NCI-H2171 (cell line): ENCODE measurements around the gene PSMA6.
"Not testable (repeated sequence)": the region's sequence is repeated elsewhere in the genome, so short reads cannot be mapped to it uniquely, and the experiment has no call there.

Experiments used
- DNase-seq: peaks from one replicate; lab custom pipeline; 2025; lab: John Stamatoyannopoulos, UW

The PSMA6 gene

DNA sequence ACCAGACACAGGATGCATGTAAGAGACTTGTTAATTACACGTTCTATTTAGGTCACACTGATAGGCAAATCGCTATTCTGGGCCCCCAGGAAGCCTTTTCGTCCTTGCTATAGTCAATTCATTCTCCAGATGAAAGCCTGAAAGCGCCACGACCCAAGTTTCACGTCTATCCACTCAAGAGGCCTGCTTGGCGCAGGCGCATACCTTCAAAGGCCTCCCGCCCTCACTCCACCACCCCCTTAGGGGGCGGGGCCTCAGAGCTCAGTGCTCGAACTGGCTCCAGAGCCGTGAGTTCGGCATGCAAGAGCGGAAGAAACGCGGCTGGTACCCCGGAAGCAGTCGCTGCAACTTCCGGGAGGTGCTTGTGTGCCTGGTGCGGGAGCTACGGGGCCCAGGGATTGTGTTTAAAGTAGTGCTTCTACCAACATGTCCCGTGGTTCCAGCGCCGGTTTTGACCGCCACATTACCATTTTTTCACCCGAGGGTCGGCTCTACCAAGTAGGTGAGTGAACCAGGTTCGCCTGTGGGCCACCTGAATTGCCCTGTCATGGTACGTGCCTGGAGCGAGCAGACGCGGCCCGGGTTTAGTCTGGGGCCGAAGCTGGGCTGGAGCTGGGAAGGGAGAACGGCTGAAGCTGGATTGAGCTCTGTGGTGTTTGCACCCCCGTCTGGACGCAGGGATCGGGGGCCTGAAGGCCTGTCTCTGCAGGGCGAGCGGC, at the start of gene PSMA6:
Gene PSMA6, plus strand, starts transcription at position 332 of the 719 bp plus-strand sequence. Its CDS starts 95 bp downstream, at position 427.
- DNase-seq: peak; percentile 100

DNA sequence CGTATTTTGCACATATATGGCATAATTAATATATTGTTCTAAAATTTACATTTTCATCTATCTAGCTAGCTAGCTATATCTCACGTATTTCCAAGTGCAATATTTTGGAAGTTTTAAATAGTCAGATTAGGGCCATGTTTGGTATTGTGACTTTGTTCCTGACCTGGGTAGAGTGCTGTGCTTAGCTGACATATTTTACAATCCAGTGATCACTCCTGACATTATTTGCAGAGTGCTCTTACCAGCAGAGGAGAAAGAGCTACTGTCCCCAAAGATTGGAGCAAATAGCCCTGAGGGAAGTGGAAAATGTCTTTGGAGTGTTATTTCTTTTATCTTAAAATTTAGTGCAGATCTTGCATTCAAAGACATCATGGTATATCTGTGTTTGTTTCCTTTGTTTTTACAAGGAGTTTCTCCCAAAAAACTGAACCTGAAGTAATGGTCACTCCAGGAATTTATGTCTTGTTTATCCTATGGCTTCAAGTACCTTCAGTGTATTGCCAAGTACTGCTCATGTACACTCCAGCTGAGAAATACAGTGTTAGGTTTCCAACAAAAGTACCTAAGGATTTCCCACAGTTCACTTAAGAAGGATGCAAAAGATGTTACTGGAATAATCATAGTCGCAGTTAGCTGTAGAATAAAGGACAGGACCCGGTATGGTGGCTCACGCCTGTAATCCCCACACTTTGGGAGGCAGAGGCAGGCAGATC, 49.4 kb upstream of the PSMA6 start:
- no peak for DNase-seq

DNA sequence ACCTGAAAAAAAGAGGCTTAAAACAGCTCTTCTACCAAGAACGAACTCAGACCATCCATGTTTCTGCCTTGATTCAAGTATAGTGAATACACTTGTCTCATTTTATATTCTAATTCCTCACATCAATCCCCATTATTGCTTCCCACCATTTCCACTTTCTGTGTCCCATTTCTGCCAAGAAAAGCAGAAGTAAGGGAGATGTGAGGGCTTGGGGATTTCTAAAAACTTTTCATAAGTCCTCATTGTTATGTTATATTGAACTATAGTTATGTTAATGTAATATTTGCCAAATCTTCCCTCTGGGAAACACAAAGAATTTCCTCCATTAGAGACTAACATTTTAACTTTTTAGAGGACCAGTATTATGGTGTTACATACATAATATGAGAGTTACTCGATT, 48.2 kb upstream of the PSMA6 start:
- DNase-seq: no peak

DNA sequence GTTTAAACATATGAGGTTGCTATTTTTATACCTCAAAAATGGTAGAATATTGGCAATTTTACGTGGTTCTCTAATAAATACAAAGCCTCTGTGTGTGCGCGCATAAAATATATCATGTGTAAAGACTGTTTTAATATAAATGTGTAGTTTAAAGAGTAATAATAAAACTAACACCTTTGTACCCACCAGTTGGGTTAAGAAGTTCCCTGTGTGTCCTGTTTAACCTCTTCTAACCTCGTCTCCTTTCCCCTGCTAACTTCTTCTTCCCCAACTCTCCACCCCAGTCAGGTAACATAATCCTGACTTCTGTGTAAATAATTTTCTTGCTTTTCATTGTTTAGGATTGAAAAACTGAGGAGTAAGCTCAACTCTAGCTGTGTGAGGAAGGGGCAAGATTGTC, 47.6 kb upstream of the PSMA6 start:
- DNase-seq: no peak

DNA sequence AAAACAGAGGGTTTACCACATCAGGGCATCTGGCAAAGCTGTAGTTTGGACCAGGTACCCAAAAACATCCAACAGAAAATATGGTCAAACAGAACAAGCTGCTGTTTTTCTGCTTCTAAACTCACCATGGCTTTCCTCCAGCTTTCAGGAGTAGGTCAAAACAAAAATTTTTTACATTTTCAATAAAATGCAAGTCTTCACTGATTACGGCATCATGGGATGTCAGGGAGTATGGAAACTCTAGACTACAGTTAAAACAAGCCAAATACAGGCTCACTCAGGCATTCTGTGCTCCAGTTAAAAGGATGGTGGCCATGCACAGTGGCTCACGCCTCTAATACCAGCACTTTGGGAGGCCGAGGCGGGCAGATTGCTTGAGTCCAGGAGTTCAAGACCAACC, 47.1 kb upstream of the PSMA6 start:
- no peak for DNase-seq

DNA sequence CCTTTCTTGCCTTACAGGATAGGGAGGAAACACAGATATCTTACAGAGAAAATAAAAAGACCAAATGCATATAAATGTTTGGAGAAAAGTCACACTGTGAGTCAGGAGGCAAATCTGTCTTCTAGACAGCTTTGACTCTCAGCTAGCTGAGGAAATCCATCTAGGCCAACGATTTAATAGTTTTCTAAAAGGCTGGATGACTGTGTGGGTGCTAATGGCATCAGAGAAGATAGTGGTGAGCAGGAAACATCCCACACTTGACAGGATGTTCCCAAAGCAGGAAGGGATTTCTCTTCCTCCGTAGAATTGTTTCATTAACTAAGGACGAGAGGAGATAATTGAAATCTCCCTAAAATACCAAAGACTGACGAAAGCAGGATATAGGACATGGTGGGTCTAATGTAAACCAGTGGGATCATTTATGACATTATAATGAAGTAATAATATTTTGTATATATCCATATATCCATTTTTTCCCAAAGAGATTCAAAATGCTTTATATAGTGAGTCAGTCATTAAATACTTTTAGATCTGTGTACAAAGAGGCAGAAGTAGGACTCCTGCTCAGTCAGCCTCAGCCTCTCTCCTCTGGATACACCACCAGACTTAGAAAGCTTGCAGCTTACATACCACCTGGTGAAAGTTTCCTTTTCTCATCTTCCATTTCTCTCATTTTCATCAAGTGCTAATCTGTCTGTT, 44.3 kb upstream of the PSMA6 start:
- no peak for DNase-seq

DNA sequence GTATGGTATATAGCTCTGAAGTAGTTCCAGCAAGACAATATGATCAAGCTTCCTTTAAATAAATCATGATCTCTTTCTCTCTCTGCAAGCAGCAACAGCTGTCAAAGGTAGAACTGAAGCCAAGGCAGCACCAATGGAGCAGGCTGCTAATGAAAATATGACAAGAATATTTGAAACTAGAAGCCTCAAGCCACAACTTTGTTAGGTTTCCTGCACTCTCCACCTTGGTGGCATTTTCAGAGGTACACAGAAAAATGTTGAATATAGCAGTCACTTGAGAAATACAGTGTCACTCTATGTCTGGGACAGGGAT, 43.8 kb upstream of the PSMA6 start:
- no peak for DNase-seq

DNA sequence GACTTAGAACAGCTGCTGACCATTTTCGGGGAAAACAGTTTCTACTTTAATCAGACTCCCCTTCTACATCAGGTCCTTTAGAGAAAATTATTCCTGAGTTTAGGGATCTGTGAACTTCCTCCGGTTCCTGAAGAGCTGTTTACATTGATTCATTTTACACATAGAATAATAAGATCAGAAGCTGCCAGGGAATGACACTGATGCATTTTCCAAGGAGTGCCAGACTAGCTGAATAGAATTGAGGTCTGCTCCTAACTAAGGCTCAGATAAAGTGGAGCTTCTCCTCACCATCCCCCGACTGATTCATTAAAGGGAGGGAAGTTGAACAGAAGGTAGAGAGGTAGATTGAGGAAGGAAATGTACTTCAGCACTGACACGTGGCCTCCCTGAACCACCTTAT, 41.9 kb upstream of the PSMA6 start:
- DNase-seq: no peak

DNA sequence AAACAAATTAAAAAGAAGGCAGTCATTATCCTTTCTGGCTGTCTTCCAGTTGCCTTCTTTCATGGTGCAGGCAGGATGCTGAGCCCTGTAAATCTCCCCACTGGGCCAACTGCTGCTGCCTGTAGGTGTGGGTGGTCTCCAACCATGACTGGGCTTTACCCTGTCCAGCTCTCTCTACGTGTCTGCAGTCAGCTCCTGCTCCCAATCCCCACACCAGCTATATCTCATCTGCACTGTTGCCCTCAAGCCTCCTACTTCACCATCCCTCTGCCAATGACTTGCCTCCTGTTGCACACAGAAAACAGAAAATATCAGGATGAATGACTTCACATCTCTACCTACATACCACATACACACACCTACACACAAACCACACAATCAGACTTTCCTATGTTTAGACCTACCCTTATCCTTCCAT, 39.7 kb upstream of the PSMA6 start:
- no peak for DNase-seq

DNA sequence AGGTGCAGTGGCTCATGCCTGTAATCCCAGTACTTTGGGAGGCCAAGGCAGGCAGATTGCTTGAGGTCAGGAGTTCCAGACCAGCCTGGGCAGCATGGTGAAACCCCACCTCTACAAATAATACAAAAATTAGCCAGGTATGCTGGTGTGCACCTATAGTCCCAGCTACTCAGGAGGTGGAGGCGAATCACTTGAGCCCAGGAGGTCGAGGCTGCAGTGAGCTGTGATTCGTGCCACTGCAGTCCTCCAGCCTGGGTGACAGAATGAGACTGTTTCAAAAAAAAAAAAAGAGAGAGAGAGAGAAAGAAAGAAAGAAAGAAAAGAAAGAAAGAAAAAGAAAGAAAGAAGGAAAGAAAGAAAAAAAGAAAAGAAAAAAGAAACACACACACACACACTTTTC, 39.1 kb upstream of the PSMA6 start:
- not testable (repeated sequence) for DNase-seq

DNA sequence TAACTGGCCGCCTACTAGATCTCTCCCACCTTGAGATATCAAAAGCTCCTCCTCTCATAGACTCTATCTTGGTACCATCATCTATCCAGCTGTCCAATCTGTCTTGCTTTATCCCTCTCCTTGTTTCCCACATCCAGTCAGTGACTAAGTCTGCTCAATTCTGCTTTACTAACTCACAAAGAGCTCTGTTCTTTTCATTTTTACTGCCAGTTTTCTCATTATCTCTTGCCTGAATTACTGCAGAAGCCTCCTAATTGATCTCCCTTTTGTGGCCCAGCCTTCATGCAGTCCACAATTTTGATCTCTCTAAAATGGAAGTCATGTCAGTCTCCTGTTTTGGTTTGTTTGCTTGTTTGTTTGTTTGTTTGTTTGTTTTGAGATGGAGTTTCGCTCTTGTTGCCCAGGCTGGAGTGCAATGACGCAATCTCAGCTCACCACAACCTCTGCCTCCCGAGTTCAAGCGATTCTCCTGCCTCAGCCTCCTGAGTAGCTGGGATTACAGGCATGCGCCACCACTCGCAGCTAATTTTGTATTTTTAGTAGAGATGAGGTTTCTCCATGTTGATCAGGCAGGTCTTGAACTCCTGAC, 38.1 kb upstream of the PSMA6 start:
- DNase-seq: not testable (repeated sequence)

DNA sequence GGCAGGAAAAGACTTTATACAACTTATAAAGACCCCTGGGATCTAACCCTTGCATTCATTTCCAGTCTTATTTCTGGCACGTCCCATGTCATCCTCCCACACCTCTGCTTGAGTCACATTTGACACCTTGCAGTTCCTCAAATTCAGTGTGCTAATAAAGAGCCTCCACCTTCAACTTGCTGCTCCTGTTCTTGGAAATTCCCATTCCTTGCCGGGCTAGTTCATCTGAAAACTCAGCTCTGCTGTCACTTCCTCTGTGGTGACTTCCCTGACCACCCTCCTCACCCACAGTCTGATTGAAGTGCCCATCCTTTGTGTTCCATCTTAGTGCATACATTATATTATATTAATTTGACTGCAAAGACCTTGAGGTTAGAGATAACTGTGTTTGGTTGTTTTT, 37.4 kb upstream of the PSMA6 start:
- no peak for DNase-seq

DNA sequence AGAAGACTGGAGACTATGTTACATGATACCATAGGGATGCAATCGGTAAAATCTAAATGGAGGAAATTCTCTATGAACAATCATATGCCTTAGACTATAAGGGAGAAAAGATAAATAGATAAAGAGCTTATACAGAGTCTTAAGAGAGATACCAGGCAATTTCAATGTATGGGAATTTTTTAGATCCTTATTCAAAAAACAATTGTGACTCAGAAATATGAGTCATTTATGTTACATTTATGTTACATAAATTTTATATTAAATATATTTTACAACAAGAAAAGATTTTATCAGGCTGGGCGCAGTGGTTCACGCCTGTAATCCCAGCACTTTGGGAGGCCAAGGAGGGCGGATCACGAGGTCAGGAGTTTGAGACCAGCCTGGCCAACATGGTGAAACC, 36.5 kb upstream of the PSMA6 start:
- no peak for DNase-seq

DNA sequence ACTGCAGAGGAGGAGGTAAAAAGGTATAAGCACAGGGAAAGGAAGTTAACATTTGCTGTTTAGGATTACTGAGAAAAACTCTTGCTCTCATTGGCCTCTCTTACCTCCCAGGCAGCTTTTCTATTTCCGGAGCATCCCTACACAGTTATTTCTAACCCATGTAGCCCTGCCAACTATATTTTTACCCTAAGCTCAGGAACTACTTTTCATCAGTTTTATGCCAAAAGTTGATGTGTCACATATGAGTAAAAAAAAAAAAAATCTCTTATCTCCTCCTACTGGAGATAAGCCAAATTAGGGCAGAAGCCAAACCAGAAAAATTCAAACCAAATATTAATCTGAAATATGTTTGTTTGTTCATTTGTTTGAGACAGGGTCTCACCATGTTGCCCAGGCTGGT, 34.4 kb upstream of the PSMA6 start:
- DNase-seq: no peak

DNA sequence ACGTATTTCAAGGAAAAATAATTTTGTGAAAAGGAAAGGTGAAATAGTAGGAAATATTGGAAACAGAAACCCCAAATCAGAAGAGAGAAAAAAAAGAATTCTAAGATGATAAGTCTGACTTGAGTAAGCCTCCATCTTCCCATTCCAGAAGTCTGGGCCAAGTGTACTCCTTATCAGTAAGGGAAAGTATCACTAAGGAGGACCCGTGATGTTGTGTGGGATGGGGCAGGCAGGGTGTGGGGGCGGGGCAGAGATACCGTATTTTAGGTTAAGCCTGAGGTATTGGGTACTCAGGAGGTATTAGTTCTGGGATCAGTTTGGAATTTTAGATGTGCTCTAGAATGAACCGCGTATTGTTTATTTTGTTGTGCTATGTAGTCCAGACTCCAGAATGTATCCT, 33.8 kb upstream of the PSMA6 start:
- no peak for DNase-seq

DNA sequence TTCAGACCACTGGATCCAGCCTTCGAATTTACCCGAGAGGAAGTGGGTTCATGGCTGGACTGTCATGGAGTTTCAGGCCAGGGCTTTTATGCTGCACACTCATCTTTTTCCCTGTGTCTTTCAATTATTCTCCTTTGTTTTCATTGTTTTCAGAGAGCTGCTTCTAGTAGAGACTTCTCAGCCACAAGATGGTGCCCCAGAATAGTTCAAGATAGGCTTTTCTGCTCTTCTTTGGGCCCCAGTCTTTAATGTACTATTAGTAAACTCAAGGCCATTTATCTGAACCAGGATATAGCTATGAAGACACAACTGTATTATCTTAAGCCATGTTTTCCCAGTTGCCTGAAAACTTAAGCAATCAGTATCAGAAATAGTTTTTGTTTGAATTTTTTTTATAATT, 30.4 kb upstream of the PSMA6 start:
- DNase-seq: no peak

DNA sequence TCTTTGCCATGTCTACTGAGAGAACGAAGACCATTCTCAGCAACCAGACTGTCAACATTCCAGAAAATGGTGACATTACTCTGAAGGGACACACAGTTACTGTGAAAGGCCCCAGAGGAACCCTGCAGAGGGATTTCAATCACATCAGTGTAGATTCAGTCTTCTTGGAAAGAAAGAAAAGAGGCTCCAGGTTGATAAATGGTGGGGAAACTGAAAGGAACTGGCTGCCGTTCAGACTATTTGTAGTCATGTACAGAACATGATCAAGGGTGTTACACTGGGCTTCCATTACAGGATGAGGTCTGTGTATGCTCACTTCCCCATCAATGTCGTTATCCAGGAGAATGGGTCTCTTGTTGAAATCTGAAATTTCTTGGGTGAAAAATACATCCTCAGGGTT, 29.7 kb upstream of the PSMA6 start:
- DNase-seq: no peak

DNA sequence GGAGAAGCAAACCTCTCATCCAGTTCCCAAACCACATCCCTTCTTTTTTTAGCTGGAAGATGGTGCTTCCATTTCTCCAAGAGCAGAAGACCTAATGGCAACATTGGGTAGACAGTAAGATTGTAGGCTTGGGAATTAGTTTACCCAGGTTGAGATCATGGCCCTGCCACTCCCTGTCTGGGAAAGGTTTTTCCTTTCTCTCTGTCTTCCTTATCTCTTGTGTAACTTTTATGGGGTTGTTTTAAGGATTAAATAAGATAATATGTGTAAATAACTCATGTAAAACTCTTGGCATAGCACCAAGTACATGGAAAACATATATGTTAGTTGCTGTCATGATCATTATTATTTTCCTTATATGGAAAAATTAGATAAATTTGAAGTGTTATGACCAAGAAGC, 23.2 kb upstream of the PSMA6 start:
- DNase-seq: no peak

DNA sequence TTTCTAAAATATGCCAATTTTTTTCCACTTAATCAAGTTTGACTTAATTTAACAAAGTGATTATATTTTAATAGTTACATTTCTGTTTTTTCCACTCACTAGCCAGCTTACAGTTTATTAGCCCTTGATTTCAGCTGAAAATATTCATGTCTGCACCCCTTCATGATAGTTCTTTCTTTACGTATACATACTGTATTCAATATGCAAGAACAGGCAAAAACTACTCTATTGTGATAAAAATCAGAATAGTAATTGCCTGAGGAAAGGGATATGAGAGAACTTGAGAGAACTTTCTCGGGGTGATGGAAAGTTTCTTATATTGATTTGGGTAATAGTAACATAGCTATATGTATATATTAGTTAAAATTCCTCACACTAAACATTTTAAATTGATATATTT, 17.4 kb upstream of the PSMA6 start:
- no peak for DNase-seq

DNA sequence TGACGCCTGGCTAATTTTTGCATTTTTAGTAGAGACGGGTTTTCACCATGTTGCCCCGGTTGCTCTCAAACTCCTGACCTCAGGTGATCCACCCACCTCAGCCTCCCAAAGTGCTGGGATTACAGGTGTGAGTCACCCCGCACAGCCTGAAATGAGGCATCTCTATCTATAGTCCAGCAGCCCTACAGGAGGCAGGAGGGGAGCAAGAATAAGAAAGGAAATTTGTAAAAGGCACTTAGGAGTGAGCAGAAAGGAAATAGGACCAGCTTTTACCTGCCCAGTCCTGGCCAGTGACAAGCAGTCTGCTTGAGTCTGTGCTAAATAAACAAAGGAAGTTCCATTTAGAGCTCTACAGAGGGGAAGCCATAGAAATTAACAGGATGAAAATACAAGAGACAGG, 15.0 kb upstream of the PSMA6 start:
- DNase-seq: no peak

DNA sequence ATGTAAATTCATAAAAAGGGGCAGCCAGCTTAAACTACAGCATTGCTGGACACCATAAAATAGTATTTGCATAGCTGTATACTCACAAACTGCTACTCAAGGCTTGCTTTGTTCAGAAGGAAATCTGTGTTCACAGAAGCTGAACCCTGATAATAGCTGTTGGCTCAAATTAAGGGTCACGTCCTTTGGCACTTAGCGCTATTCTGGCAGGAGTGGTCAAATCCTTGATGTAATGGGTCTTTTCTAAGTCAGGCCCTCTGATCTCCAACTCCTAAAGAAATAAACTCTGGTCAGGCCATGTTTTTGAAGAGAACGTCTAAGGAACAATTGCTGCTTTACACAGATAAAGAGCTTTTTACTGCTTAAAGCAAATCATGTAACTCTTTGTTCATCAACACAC, 12.8 kb upstream of the PSMA6 start:
- no peak for DNase-seq

DNA sequence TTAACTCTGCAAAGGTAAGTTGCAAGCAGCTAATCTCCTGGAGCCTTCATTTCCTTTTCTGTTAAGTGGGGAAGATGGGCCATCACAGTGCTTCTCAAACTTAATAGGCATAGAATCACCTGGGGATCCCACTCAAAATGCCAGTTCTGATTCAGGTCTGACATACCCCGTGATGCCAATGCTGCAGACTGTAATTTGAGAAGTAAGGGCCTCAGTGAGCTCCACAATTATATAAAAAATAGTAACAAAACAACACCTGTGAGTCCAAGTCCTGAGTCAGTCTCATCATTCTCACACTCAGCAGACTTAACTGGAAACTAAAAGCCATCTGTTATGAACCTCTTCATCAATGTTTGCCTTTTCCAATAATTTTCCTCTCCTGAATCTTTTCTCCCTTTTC, 10.8 kb upstream of the PSMA6 start:
- DNase-seq: peak; percentile 73

DNA sequence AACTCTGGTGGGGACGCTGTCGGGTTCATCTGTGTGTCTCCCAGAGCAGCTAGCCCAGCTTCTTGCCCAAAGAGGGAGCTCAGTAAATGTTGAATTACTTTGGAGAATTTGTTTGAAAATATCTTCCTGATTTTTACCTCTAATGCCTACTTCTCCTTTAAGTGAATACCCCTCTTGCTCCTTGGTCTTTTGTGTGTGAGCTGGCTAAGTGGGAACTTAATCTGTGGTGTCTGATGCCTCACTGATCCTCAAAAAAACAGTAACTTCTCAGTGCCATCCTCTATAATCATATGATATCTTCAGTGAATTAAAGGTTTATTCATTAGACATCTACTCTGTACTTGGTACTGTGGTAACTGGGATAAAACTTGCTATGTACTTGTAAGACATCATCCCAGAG, 7.7 kb upstream of the PSMA6 start:
- no peak for DNase-seq
